ENCODE results near the gene HSD17B4. TPM values are rescaled to one million over a fixed set of nuclear protein-coding genes. Genes with fewer than 3 reads are reported as not detected.
"Not testable (repeated sequence)": the region's sequence is repeated elsewhere in the genome, so short reads cannot be mapped to it uniquely, and the experiment has no call there.

The HSD17B4 gene
- total and polyA plus RNA-seq, 12 donors: 236 to 620 (median 344) TPM

DNA sequence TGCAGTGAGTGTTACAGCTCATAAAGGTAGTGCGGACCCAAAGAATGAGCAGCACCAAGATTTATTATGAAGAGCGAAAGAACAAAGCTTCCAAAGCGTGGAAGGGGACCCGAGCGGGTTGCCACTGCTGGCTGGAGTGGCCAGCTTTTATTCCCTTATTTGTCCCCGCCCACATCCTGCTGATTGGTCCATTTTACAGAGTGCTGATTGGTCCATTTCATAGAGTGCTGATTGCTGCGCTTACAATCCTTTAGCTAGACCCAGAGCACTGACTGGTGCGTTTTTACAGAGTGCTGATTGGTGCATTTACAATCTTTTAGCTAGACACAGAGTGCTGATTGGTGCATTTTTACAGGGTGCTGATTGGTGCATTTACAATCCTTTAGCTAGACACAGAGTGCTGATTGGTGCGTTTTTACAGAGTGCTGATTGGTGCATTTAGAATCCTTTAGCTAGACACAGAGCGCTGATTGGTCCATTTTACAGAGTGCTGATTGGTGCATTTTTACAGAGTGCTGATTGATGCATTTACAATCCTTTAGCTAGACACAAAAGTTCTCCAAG, 19.5 kb upstream of the HSD17B4 start:
- DNase-seq; H3K27me3 ChIP-seq; H3K4me1 ChIP-seq (replicated peaks in 1 of 2); H3K27ac ChIP-seq; H3K9me3 ChIP-seq (replicated peaks in 1 of 3); H3K4me3 ChIP-seq; intact Hi-C loops (cut with DNase I); H3K36me3 ChIP-seq (replicated peaks in 1 of 2): not testable (repeated sequence)
- 84 to 91% (median 89%) methylated on average over 10 of the region's 10 CpGs for WGBS, 4 donors

DNA sequence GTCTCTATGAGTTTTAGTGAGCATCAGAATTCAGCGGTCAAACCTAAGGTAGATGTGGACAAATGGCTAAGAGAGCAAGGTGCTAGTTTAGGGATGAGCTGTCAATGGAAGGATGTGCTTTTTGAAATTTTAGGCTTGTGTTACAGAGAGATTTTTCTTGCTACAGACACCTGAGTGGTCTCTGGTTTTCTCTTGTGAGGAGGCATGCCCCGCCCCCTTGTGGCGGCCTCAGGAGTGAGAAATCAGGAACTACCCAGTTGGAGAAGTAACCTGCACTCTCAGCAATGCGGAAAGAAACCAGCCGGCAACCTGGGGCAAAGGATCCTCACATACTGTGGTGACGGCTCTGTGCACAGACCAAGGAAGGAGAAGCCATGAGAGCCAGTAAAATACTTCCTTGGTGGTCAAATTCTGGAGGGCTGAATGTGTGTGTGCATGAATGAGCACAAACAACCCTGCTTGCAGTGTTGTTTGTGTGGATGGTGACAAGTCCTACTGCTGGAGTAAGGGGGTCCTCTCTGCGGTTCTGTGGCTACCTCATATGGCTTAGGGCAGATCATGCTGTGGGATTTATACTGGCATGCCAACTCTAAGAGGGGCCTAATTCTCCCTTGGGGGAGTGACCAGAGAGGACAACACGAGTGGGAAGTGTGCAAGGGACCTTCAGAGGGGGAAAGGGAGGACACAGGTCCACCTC, 16.7 kb upstream of the HSD17B4 start:
- TF ChIP-seq, protein P1, sequence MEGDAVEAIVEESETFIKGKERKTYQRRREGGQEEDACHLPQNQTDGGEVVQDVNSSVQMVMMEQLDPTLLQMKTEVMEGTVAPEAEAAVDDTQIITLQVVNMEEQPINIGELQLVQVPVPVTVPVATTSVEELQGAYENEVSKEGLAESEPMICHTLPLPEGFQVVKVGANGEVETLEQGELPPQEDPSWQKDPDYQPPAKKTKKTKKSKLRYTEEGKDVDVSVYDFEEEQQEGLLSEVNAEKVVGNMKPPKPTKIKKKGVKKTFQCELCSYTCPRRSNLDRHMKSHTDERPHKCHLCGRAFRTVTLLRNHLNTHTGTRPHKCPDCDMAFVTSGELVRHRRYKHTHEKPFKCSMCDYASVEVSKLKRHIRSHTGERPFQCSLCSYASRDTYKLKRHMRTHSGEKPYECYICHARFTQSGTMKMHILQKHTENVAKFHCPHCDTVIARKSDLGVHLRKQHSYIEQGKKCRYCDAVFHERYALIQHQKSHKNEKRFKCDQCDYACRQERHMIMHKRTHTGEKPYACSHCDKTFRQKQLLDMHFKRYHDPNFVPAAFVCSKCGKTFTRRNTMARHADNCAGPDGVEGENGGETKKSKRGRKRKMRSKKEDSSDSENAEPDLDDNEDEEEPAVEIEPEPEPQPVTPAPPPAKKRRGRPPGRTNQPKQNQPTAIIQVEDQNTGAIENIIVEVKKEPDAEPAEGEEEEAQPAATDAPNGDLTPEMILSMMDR (IDR thresholded peaks at IDR 0.05): peak in 4 of 6 experiments; percentile 10 to 40 (median 28)
- no peak for TF ChIP-seq POLR2A (IDR thresholded peaks at IDR 0.05)
- H3K4me3 ChIP-seq: no peak overlapping the region
- H3K9me3 ChIP-seq (replicated peaks in 1 of 3): no peaks in the 10 kb centered on the region
- H3K4me1 ChIP-seq (replicated peaks in 1 of 2): no peaks in the 10 kb centered on the region
- H3K36me3 ChIP-seq (replicated peaks in 1 of 2): no peaks in the 10 kb centered on the region
- intact Hi-C loops (cut with DNase I): no loop called here
- no peak overlapping the region for H3K27ac ChIP-seq
- 43 to 57% (median 45%) methylated on average over 8 of the region's 8 CpGs for WGBS, 4 donors
- H3K27me3 ChIP-seq: no peaks in the 10 kb centered on the region
- DNase-seq: peak; percentile 38 to 74 (median 60)

DNA sequence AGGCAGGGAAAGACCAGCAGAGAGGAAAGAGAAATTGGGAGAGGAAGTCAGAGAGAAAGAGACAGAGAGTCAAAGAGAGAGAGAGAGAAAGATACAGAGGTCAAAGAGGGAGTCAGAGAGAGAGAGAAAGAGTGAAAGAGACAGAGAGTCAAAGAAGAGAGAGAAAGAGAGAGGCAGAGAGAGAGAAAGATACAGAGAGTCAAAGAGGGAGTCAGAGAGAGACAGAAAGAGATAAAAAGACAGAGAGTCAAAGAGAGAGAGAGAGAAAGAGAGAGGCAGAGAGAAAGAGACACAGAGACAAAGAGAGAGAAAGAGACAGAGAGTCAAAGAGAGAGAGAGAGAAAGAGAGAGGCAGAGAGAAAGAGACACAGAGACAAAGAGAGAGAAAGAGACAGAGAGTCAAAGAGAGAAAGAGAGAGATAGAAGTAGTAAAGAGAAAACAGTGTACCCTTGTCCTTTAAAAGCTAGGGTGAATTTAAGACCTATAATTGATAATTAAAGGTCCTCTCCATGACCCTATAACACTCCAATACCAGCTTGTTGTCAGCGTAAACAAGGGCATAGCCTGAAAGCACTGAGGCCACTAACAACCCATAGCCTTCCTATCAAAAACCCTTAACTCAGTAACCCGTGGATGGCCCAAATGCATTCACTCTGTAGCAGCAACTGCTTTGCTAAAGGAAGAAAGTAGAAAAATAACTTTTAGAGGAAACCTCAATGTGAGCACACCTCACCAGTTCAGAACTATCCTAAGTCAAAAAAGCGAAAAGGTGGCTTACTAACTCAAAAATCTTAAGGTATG, 14.3 kb upstream of the HSD17B4 start:
- H3K27me3 ChIP-seq; H3K9me3 ChIP-seq (replicated peaks in 1 of 3); H3K4me1 ChIP-seq (replicated peaks in 1 of 2); H3K4me3 ChIP-seq; H3K27ac ChIP-seq; intact Hi-C loops (cut with DNase I); H3K36me3 ChIP-seq (replicated peaks in 1 of 2); DNase-seq: not testable (repeated sequence)
- 62 to 73% (median 67%) methylated on average over 3 of the region's 3 CpGs for WGBS, 4 donors

DNA sequence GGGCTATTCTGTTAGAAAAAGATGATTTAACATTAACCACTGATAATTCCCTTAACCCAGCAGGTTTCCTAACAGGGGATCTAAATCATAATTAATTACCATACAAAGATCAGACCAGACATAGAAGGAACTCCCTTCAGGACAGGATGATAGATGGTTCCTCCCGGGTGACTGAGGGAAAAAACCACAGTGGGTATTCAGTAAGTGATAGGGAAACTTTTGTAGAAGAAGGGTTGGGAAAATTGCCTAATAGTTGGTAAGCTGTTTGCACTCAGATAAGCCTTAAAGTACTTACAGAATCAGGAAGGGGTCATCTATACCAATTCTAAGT, 13.7 kb upstream of the HSD17B4 start:
- 12 to 17% (median 15%) methylated on average over 1 of the region's 1 CpG for WGBS, 4 donors
- H3K4me1 ChIP-seq (replicated peaks in 1 of 2); H3K27me3 ChIP-seq; H3K4me3 ChIP-seq; H3K9me3 ChIP-seq (replicated peaks in 1 of 3); DNase-seq; H3K27ac ChIP-seq; H3K36me3 ChIP-seq (replicated peaks in 1 of 2); intact Hi-C loops (cut with DNase I): not testable (repeated sequence)

DNA sequence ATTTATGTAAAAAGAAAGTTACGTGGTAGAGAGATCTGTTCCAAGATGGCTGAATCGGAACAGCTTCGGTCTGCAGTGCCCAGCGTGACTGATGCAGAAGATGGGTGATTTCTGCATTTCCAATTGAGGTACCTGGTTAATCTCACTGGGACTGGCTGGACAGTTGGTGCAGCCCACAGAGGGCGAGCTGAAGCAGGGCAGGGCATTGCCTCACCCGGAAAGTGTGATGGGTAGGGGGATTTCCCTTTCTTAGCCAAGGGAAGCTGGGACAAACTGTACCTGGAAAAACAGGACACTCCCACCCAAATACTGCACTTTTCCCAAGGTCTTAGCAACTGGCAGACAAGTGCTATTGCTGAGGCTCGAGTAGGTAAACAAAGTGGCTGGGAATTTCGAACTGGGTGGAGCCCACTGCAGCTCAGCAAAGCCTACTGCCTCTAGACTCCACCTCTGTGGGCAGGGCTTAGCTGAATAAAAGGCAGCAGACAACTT, 13.1 kb upstream of the HSD17B4 start:
- H3K27me3 ChIP-seq: no peaks in the 10 kb centered on the region
- 65 to 77% (median 71%) methylated on average over 6 to 8 of the region's 8 CpGs for WGBS, 4 donors
- DNase-seq: no peak
- H3K4me1 ChIP-seq (replicated peaks in 1 of 2): no peaks in the 10 kb centered on the region
- H3K4me3 ChIP-seq: no peak overlapping the region
- TF ChIP-seq, protein P1 (IDR thresholded peaks at IDR 0.05): no peak
- TF ChIP-seq POLR2A (IDR thresholded peaks at IDR 0.05): no peak
- no peak overlapping the region for H3K27ac ChIP-seq
- H3K9me3 ChIP-seq (replicated peaks in 1 of 3): no peaks in the 10 kb centered on the region
- H3K36me3 ChIP-seq (replicated peaks in 1 of 2): no peaks in the 10 kb centered on the region
- intact Hi-C loops (cut with DNase I): no loop called here

DNA sequence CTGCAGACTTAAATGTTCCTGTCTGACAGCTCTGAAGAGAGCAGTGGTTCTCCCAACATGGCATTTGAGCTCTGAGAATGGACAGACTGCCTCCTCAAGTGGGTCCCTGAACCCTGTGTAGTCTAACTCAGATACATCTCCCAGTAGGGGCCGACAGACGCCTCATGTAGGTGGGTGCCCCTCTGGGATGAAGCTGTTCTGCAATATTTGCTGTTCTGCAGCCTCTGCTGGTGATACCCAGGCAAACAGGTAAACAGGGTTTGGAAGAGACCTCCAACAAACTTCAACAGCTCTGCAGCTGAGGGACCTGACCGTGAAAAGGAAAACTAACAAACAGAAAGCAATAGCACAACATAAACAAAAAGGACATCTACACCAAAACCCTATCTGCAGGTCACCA, 12.7 kb upstream of the HSD17B4 start:
- DNase-seq; H3K4me3 ChIP-seq; H3K36me3 ChIP-seq (replicated peaks in 1 of 2); H3K4me1 ChIP-seq (replicated peaks in 1 of 2); H3K9me3 ChIP-seq (replicated peaks in 1 of 3); intact Hi-C loops (cut with DNase I); H3K27me3 ChIP-seq; H3K27ac ChIP-seq: not testable (repeated sequence)
- WGBS, 4 donors: 70 to 75% (median 74%) methylated on average over 3 of the region's 3 CpGs

DNA sequence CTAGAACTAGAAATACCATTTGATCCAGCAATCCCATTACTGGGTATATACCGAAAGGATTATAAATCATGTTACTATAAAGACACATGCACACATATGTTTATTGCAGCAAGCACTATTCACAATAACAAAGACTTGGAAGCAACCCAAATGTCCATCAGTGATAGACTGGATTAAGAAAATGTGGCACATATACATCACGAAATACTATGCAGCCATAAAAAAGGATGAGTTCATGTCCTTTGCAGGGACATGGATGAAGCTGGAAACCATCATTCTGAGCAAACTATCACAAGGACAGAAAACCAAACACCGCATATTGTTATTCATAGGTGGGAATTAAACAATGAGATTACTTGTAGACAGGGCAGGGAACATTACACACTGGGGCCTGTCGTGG, 7.7 kb upstream of the HSD17B4 start:
- H3K4me3 ChIP-seq; DNase-seq; H3K27me3 ChIP-seq; H3K36me3 ChIP-seq (replicated peaks in 1 of 2); H3K27ac ChIP-seq; intact Hi-C loops (cut with DNase I); H3K9me3 ChIP-seq (replicated peaks in 1 of 3); H3K4me1 ChIP-seq (replicated peaks in 1 of 2): not testable (repeated sequence)
- WGBS, 4 donors: 87 to 88% (median 87%) methylated on average over 4 of the region's 4 CpGs

Data from adrenal gland (tissue), 12 donors.